Breast epithelium (tissue), 4 donors: ENCODE results near the gene C10orf120. TPM values are rescaled to one million over a fixed set of nuclear protein-coding genes. Genes with fewer than 3 reads are reported as not detected.

Experiments used
- DNase-seq, 2 donors: peaks; one replicate each; pipeline ENCODE4 v3.0.0-alpha.2; 2019; ENCODE audit warnings: low spot score in 2 of 2
- H3K27ac ChIP-seq, 2 donors: fragments of 200-600 bp; sonication (generic) in 1 of 2; one replicate each; pipeline ENCODE4 v1.5.1; 2016 to 2019; ENCODE audit warnings: mild to moderate bottlenecking in 1 of 2
- H3K27me3 ChIP-seq, 2 donors: fragments of 200-600 bp; sonication (generic) in 1 of 2; one replicate each; pipeline versions ENCODE4 v1.5.1 to v1.6.0; 2017 to 2019; ENCODE audit warnings: control low read depth in 1 of 2, mild to moderate bottlenecking in 1 of 2
- H3K36me3 ChIP-seq: fragments of 200-600 bp; one replicate; pipeline ENCODE4 v1.5.1; 2019
- H3K4me1 ChIP-seq, 2 donors: fragments of 200-600 bp; sonication (generic); one replicate each; pipeline ENCODE4 v1.5.1; 2016 to 2019; ENCODE audit warnings: control low read depth in 1 of 2
- H3K4me3 ChIP-seq, 3 donors: fragments of 200-600 bp; sonication (generic); 1 replicate in 2 of 3; 2 replicates in 1 of 3; pipeline ENCODE4 v1.5.1; 2016 to 2019; ENCODE audit warnings: mild to moderate bottlenecking in 3 of 3, moderate library complexity in 2 of 3
- H3K9me3 ChIP-seq, 2 donors: fragments of 200-600 bp; sonication (generic) in 1 of 2; one replicate each; pipeline ENCODE4 v1.5.1; 2016 to 2019; ENCODE audit warnings: control low read depth in 1 of 2
- CTCF ChIP-seq, 3 donors: fragments of 450-650 bp; IDR thresholded peaks; one replicate each; pipeline ENCODE4 v1.5.1; 2016 to 2017; ENCODE audit warnings: antibody characterized with exemption in 3 of 3, mild to moderate bottlenecking in 3 of 3, moderate library complexity in 3 of 3
- POLR2A ChIP-seq: fragments of 450-650 bp; IDR thresholded peaks from one replicate; pipeline ENCODE4 v1.6.1; 2016; ENCODE audit warnings: antibody characterized with exemption, mild to moderate bottlenecking, moderate library complexity
- intact Hi-C: fragments of 100-400 bp; cut with DNase I; formaldehyde crosslinking; loops from one replicate; pipeline ENCODE4 v1.15.1; 2023; ENCODE audit warnings: low total_unique reads
- total RNA-seq, 3 donors: library from RNA; depleted of rRNA; stranded (reverse); fragments of >200 nt; gene quantifications; one replicate each; pipeline ENCODE4 v1.1.0, GENCODE V29; 2016

Gene C10orf120
- total RNA-seq, 3 donors from 2014 or later, result not detected

- intact Hi-C loops, result no loop called here
- Histone ChIP-seq H3K36me3 (no peaks in the 10 kb centered on the region), H3K27me3 (no peaks in the 10 kb centered on the region), H3K9me3 (no peaks in the 10 kb centered on the region), H3K4me3 (no peak overlapping the region), H3K27ac (no peak overlapping the region), H3K4me1 (no peaks in the 10 kb centered on the region)
- no peak for DNase-seq
- TF ChIP-seq POLR2A (no peak), CTCF (IDR thresholded peaks at IDR 0.05) (peak in 2 of 3 donors; percentile 33 to 53)
Observed at GRCh38 chr10:122648599-122649428, 50.8 kb downstream of the C10orf120 start.

Other genes starting within 250 kb of the C10orf120 start
- not detected for gene ARMS2, start 245.2 kb downstream of the C10orf120 start, total RNA-seq
- 100 to 1,000 TPM; 116 to 347 (median 152) TPM for gene HTRA1, start 238.3 kb downstream of the C10orf120 start, total RNA-seq
- gene DMBT1, start 139.1 kb downstream of the C10orf120 start, total RNA-seq, result 1 to 10 TPM in 1 of 3 donors, under 1 TPM in 1, not detected in 1; 0.15 to 2.3 TPM
- 1 to 10 TPM in 1 of 3 donors, under 1 TPM in 2; 0.48 to 1.8 (median 0.98) TPM for gene CUZD1, start 146.0 kb upstream of the C10orf120 start, total RNA-seq
- gene FAM24B, start 179.7 kb upstream of the C10orf120 start, total RNA-seq, result 1 to 10 TPM; 3.7 to 6.6 (median 5.4) TPM
- not detected for gene FAM24A, start 210.8 kb upstream of the C10orf120 start, total RNA-seq